DND-41 (cell line): ENCODE results near the gene NCOA3.

Experiments
- EZH2 ChIP-seq: IDR thresholded peaks from 3 replicates; pipeline ENCODE4 v1.6.1; 2012; ENCODE audit warnings: borderline replicate concordance, low read depth, mild to moderate bottlenecking, moderate library complexity, low read length, inconsistent platforms; ENCODE audit not compliant: severe bottlenecking
- TF ChIP-seq, protein P1 (sequence below): IDR thresholded peaks from 2 replicates; pipeline ENCODE4 v1.5.1; 2012; ENCODE audit warnings: borderline replicate concordance, low read length, moderate library complexity, mild to moderate bottlenecking; ENCODE audit not compliant: poor library complexity, severe bottlenecking; ENCODE audit errors: extremely low read depth

DNA sequence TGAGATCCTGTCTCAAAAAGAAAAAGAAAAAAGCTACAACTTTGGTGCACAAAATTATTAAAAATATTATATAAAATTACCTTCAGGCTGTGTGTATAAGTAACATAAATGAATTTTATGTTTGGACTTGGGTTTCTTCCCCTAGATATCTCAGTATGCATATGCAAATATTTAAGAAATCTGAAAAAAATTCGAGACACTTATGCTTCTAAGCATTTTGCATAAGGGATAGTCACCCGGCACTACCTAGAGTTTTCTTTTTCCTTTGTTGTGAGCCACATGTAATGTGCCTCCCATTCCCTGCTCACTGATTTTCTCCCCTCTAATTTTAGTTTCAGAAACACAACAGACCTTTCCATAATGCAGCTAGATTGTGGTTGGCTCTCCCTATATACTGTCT lies 79.4 kb downstream of the NCOA3 start:
- TF ChIP-seq, protein P1, sequence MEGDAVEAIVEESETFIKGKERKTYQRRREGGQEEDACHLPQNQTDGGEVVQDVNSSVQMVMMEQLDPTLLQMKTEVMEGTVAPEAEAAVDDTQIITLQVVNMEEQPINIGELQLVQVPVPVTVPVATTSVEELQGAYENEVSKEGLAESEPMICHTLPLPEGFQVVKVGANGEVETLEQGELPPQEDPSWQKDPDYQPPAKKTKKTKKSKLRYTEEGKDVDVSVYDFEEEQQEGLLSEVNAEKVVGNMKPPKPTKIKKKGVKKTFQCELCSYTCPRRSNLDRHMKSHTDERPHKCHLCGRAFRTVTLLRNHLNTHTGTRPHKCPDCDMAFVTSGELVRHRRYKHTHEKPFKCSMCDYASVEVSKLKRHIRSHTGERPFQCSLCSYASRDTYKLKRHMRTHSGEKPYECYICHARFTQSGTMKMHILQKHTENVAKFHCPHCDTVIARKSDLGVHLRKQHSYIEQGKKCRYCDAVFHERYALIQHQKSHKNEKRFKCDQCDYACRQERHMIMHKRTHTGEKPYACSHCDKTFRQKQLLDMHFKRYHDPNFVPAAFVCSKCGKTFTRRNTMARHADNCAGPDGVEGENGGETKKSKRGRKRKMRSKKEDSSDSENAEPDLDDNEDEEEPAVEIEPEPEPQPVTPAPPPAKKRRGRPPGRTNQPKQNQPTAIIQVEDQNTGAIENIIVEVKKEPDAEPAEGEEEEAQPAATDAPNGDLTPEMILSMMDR: no peak
- no peak for TF ChIP-seq EZH2
